Measurements from ENCODE around the gene IMMP2L.

The IMMP2L gene

DNA sequence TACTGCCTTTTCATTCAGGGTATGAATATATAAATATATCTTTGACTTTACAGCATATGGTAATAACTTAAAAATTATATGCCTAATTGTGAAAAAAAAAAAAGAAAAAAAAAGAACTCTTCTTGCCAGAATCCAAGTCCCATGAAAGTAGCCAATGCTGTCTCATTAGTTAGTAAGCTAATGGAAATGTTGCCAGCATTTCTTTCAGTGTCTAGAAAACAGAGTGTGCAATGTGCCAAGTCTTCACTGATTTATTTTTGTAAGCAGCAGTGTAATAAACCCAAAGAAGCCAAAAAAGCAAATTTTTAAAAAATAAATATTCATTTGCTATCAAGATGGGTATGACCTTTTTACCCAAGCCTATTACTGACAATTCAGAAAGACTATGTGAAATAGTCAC, 502.5 kb downstream of the IMMP2L start:
- TF ChIP-seq, protein P1, sequence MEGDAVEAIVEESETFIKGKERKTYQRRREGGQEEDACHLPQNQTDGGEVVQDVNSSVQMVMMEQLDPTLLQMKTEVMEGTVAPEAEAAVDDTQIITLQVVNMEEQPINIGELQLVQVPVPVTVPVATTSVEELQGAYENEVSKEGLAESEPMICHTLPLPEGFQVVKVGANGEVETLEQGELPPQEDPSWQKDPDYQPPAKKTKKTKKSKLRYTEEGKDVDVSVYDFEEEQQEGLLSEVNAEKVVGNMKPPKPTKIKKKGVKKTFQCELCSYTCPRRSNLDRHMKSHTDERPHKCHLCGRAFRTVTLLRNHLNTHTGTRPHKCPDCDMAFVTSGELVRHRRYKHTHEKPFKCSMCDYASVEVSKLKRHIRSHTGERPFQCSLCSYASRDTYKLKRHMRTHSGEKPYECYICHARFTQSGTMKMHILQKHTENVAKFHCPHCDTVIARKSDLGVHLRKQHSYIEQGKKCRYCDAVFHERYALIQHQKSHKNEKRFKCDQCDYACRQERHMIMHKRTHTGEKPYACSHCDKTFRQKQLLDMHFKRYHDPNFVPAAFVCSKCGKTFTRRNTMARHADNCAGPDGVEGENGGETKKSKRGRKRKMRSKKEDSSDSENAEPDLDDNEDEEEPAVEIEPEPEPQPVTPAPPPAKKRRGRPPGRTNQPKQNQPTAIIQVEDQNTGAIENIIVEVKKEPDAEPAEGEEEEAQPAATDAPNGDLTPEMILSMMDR (IDR thresholded peaks at IDR 0.05; ENCODE audit: insufficient read depth, low read depth, low read length, missing control alignments) = no peak
- no peak overlapping the region for H3K4me3 ChIP-seq (ENCODE audit: low read depth, low read length)
- no peak for DNase-seq (ENCODE audit: low read depth)

DNA sequence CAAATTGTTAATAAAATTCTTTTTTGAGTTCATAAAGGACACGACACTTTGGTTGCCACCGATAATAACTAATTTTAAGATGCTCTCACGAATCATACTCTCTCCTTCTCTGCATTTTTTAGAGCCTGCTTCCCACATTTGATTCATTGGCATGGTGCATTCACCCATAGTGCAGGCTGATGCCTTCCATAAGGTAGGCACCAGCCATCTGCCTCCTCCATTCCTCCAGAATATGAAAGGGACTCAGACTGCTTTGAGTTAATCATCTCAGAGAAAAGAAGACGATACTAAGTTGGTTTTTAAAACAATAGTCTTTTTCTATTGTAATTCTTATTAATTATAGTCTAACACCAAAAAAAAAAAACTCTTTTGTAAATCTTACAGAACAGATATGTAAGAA, 505.2 kb downstream of the IMMP2L start:
- TF ChIP-seq, protein P1 (IDR thresholded peaks at IDR 0.05; ENCODE audit: insufficient read depth, low read depth, low read length, missing control alignments) = no peak
- H3K4me3 ChIP-seq (ENCODE audit: low read depth, low read length) = no peak overlapping the region
- DNase-seq (ENCODE audit: low read depth) = no peak

DNA sequence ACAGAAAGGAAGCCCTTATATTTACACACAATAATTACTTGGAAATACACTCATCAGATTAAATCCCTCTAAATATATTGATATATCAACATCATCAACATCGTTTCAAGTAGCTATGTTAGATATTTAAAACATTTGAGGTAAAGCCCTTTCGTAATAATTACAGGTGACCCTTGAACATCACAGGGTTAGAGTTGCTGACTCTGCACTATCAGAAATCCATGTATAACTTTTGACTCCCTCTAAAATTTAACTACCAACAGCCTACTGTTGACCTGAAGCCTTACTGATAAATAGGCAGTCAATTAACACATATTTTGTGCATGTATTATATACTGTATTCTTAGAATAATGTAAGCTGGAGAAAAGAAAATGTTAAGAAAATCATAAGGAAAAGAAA, 505.9 kb downstream of the IMMP2L start:
- no peak overlapping the region for H3K4me3 ChIP-seq (ENCODE audit: low read depth, low read length)
- TF ChIP-seq, protein P1 (IDR thresholded peaks at IDR 0.05; ENCODE audit: insufficient read depth, low read depth, low read length, missing control alignments) = no peak
- DNase-seq (ENCODE audit: low read depth) = no peak

DNA sequence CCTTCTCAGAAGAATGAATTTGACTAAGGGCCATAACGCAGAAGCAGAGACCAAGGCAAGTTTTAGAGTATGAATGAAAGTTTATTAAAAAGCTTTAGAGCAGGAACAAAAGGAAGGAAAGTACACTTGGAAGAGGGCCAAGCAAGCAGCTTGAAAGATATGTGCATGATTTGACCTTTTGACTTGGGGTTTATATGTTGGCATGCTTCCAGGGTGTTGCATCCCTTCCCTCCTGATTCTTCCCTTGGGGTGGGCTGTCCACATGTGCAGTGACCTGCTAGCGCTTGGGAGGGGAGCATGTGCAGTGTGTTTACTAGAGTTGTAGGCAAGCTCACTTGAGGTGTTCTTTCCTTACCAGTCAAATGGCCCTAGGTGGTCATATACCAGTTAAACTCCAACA, 509.3 kb downstream of the IMMP2L start:
- TF ChIP-seq, protein P1 (IDR thresholded peaks at IDR 0.05; ENCODE audit: insufficient read depth, low read depth, low read length, missing control alignments) = no peak
- DNase-seq (ENCODE audit: low read depth) = no peak
- no peak overlapping the region for H3K4me3 ChIP-seq (ENCODE audit: low read depth, low read length)

DNA sequence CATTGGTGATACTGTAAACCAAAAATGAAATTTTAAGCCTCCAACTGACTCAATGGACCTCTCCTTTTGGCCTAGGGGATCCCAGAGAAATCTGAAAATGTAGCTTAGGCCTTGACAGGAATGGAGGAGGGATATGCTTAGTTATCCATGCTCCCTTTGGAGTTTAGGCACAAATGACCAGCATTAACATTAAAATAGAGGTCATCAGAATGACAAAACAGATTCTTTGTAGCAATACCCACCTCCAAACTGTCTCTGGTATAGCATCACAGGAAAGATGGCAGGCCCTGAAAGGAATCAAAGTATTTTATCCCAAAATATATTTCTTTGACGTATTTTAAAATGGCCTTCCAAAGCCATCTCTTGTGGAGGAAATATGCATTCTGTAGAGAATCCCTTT, 510.5 kb downstream of the IMMP2L start:
- H3K4me3 ChIP-seq (ENCODE audit: low read depth, low read length) = no peak overlapping the region
- TF ChIP-seq, protein P1 (IDR thresholded peaks at IDR 0.05; ENCODE audit: insufficient read depth, low read depth, low read length, missing control alignments) = no peak
- no peak for DNase-seq (ENCODE audit: low read depth)

DNA sequence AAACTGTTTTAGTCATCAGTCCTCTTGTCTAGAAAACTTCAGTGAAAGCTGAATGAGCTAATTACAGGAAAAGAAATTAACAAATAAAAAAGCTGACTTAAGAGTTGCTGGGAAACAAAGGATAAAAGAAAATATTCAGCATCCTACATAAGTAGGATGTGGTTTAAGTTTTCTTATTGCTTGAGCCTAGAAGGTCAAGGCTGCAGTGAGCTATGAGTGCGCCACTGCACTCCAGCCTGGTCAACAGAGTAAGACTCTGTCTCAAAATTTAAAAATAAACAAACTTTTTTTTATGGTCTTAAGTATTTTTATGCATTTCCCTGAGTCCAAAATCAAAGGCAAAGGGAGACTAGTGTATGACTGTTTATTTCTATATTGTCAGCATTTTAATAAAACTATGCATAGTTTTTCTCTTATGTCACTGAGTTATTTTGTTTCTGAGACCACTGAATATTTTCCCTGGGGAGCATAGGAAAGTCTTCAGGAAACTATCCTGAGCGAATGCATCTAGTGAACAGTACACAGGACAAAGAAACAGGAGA, 511.3 kb downstream of the IMMP2L start:
- H3K4me3 ChIP-seq (ENCODE audit: low read depth, low read length) = no peak overlapping the region

More for the DNA sequence above, 511.3 kb downstream of the IMMP2L start:
- TF ChIP-seq, protein P1 (IDR thresholded peaks at IDR 0.05; ENCODE audit: insufficient read depth, low read depth, low read length, missing control alignments) = no peak
- no peak for DNase-seq (ENCODE audit: low read depth)
